ENCODE data around the gene NPBWR2. TPM values are rescaled to one million over a fixed set of nuclear protein-coding genes. Genes with fewer than 3 reads are reported as not detected.
A peak's percentile ranks its signal among the peaks of the same experiment; 100 is the strongest.

NPBWR2 gene
- polyA plus RNA-seq, 4 donors: not detected

- DNase-seq (ENCODE audit: low read depth in 4 of 4, low spot score in 3 of 4): no peak
These were observed 43.8 kb downstream of the NPBWR2 start for GRCh38 chr20:64063389-64064144.

GRCh38 chr20:64062596-64063388 is 44.6 kb downstream of the NPBWR2 start, which contains the start of gene TCEA2:
Gene TCEA2, plus strand, starts transcription at chr20:64063198. Its CDS starts 115 bp downstream, at chr20:64063313.
- peak; percentile 93 to 95 (median 94) for DNase-seq (ENCODE audit: low read depth in 4 of 4, low spot score in 3 of 4)

- no peak for DNase-seq (ENCODE audit: low read depth in 4 of 4, low spot score in 3 of 4)
These were observed 45.1 kb downstream of the NPBWR2 start for GRCh38 chr20:64062276-64062595.

GRCh38 chr20:64058536-64058935 is 48.8 kb downstream of the NPBWR2 start:
- no peak for DNase-seq (ENCODE audit: low read depth in 4 of 4, low spot score in 3 of 4)

- DNase-seq (ENCODE audit: low read depth in 4 of 4, low spot score in 3 of 4): peak in 3 of 4 donors; percentile 60 to 68 (median 61)
These were observed 49.5 kb downstream of the NPBWR2 start for GRCh38 chr20:64057628-64058498.

GRCh38 chr20:64056889-64057627 is 50.3 kb downstream of the NPBWR2 start:
- DNase-seq (ENCODE audit: low read depth in 4 of 4, low spot score in 3 of 4): no peak

- no peak for DNase-seq (ENCODE audit: low read depth in 4 of 4, low spot score in 3 of 4)
These were observed 50.8 kb downstream of the NPBWR2 start for GRCh38 chr20:64056639-64056888.

- DNase-seq (ENCODE audit: low read depth in 4 of 4, low spot score in 3 of 4): no peak
These were observed 51.3 kb downstream of the NPBWR2 start for GRCh38 chr20:64055893-64056638.

- no peak for DNase-seq (ENCODE audit: low read depth in 4 of 4, low spot score in 3 of 4)
These were observed 51.9 kb downstream of the NPBWR2 start for GRCh38 chr20:64055396-64055892.

- no peak for DNase-seq (ENCODE audit: low read depth in 4 of 4, low spot score in 3 of 4)
These were observed 53.3 kb downstream of the NPBWR2 start for GRCh38 chr20:64053841-64054661.

Other genes with a start within 250 kb of the NPBWR2 start
- gene ABHD16B, start 246.1 kb downstream of the NPBWR2 start, polyA plus RNA-seq (ENCODE audit: insufficient read length in 4 of 4): not detected
- 10 to 100 TPM; 84.8 to 91.5 (median 87.1) TPM for gene TPD52L2, start 242.3 kb downstream of the NPBWR2 start, polyA plus RNA-seq (ENCODE audit: insufficient read length in 4 of 4)
- 10 to 100 TPM; 28.3 to 34.5 (median 31.1) TPM for gene DNAJC5, start 212.4 kb downstream of the NPBWR2 start, polyA plus RNA-seq (ENCODE audit: insufficient read length in 4 of 4)
- 10 to 100 TPM; 37.8 to 53.6 (median 45.0) TPM for gene UCKL1, start 151.1 kb downstream of the NPBWR2 start, polyA plus RNA-seq (ENCODE audit: insufficient read length in 4 of 4)
- 10 to 100 TPM; 24.9 to 31.9 (median 26.1) TPM for gene ZNF512B, start 137.6 kb downstream of the NPBWR2 start, polyA plus RNA-seq (ENCODE audit: insufficient read length in 4 of 4)
- gene SAMD10, start 127.9 kb downstream of the NPBWR2 start, polyA plus RNA-seq (ENCODE audit: insufficient read length in 4 of 4): 10 to 100 TPM in 1 of 4 donors, 1 to 10 TPM in 3; 7.2 to 10.2 (median 8.3) TPM
- 10 to 100 TPM; 81.8 to 92.3 (median 84.5) TPM for gene PRPF6, start 126.4 kb downstream of the NPBWR2 start, polyA plus RNA-seq (ENCODE audit: insufficient read length in 4 of 4)
- 1 to 10 TPM in 1 of 4 donors, under 1 TPM in 3; 0.62 to 1.1 (median 0.75) TPM for gene C20orf204, start 71.4 kb downstream of the NPBWR2 start, polyA plus RNA-seq (ENCODE audit: insufficient read length in 4 of 4)
- 10 to 100 TPM in 3 of 4 donors, 1 to 10 TPM in 1; 9.3 to 19.7 (median 10.9) TPM for gene SOX18, start 57.9 kb downstream of the NPBWR2 start, polyA plus RNA-seq (ENCODE audit: insufficient read length in 4 of 4)
- 10 to 100 TPM; 77.9 to 99.7 (median 81.5) TPM for gene TCEA2, start 44.4 kb downstream of the NPBWR2 start, polyA plus RNA-seq (ENCODE audit: insufficient read length in 4 of 4)
- 1 to 10 TPM; 5.0 to 7.9 (median 5.6) TPM for gene RGS19, start 28.0 kb downstream of the NPBWR2 start, polyA plus RNA-seq (ENCODE audit: insufficient read length in 4 of 4)
- gene OPRL1, start 27.5 kb downstream of the NPBWR2 start, polyA plus RNA-seq (ENCODE audit: insufficient read length in 4 of 4): 1 to 10 TPM in 3 of 4 donors, under 1 TPM in 1; 0.80 to 1.3 (median 1.2) TPM
- under 1 TPM in 1 of 4 donors, not detected in 3; 0.22 TPM for gene LKAAEAR1, start 23.2 kb downstream of the NPBWR2 start, polyA plus RNA-seq (ENCODE audit: insufficient read length in 4 of 4)
- gene MYT1, start 56.9 kb upstream of the NPBWR2 start, polyA plus RNA-seq (ENCODE audit: insufficient read length in 4 of 4): under 1 TPM; 0.38 to 0.79 (median 0.63) TPM
- 100 to 1,000 TPM; 132 to 182 (median 154) TPM for gene PCMTD2, start 148.2 kb upstream of the NPBWR2 start, polyA plus RNA-seq (ENCODE audit: insufficient read length in 4 of 4)

Measured in right renal pelvis (tissue), 4 donors.